Right lobe of liver (tissue), 4 donors: ENCODE data around the gene DNMT3A.

Experiments used
- CTCF ChIP-seq, 4 donors: fragments of 200-600 bp in 3 of 4; fragments of 450-650 bp in 1 of 4; IDR thresholded peaks; one replicate each; pipeline versions ENCODE4 v1.5.1 to v1.8.0; 2016 to 2022; ENCODE audit warnings: antibody characterized with exemption in 4 of 4, mild to moderate bottlenecking in 2 of 4
- POLR2A ChIP-seq: fragments of 450-650 bp; IDR thresholded peaks from one replicate; pipeline ENCODE4 v1.6.1; 2017; ENCODE audit warnings: antibody characterized with exemption, mild to moderate bottlenecking
- donor health status: DM: no; HTN: no; CAD: no.
- donor health status: DM: no; HTN: no; CAD: no.
- donor health status: DM: no; HTN: yes; CAD: no.

- no peak for TF ChIP-seq CTCF (IDR thresholded peaks at IDR 0.05)
- no peak for TF ChIP-seq POLR2A
Measured at GRCh38 chr2:25283921-25284320, 57.8 kb downstream of the DNMT3A start.
